ENCODE measurements around the gene CACNA1B. TPM values are rescaled to one million over a fixed set of nuclear protein-coding genes. Genes with fewer than 3 reads are reported as not detected.

Gene CACNA1B
- total RNA-seq, 1 experiment from 2014 or later = 1.7 TPM

DNA sequence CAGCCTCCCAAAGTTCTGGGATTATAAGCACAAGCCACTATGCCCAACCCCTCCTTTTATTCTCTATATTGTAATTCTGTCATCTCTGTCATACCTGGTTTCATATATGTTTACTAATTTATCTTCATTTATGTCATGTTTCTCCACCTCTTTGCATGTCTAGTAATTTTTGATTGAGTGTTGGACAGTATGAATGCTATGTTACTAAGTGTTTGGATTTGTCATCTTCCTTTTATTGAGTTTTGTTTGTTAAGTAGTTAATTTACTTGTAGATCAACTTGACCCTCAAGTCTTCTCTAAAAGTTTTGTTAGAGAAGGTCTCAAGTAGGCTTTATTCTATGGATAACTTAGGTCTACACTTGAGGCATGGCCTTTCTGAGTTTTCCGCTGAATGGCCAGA, 17.2 kb upstream of the CACNA1B start:
- Histone ChIP-seq H3K9ac (ENCODE audit: low read length) (no peak overlapping the region), H4K20me1 (ENCODE audit: insufficient read depth) (no peaks in the 10 kb centered on the region), H3K4me3 (replicated peaks in 1 of 2; ENCODE audit: low read depth in 1 of 2, low read length in 2 of 2) (no peak overlapping the region), H3K79me2 (ENCODE audit: insufficient read depth, low read length) (no peaks in the 10 kb centered on the region), H3K9me2 (ENCODE audit: insufficient read depth) (no peaks in the 10 kb centered on the region), H2AFZ (ENCODE audit: low read depth, low read length, poor library complexity, severe bottlenecking) (no peak overlapping the region), H3K4me1 (ENCODE audit: control insufficient read depth in 1 of 2, insufficient read depth in 2 of 2, low read length in 2 of 2) (no peaks in the 10 kb centered on the region), H3K9me3 (ENCODE audit: control insufficient read depth in 1 of 2, insufficient read depth in 1 of 2, low read depth in 1 of 2, low read length in 2 of 2) (0 out of 4 replicates have a peak, but pooled peaks cover 0 to 3% of the 10 kb centered on the region in 2 experiments), H3K27me3 (ENCODE audit: insufficient read depth, low read length) (peaks cover 7% of the 10 kb centered on the region; the same call in 1 of the 2 replicates), H3K27ac (ENCODE audit: low read depth, low read length) (no peak overlapping the region), H3K36me3 (ENCODE audit: control insufficient read depth in 1 of 2, insufficient read depth in 2 of 2, low read length in 2 of 2) (no peaks in the 10 kb centered on the region), H3K4me2 (ENCODE audit: low read length) (no peak overlapping the region)
- RAD21 ChIA-PET (ENCODE audit: low non-redundant PET in 1 of 2, low total read pairs in 2 of 2, uncharacterized antibody in 2 of 2, unreplicated experiment in 2 of 2) = no interaction called here
- TF ChIP-seq EZH2 (IDR thresholded peaks at IDR 0.05) = no peak
- TF ChIP-seq, protein P1, sequence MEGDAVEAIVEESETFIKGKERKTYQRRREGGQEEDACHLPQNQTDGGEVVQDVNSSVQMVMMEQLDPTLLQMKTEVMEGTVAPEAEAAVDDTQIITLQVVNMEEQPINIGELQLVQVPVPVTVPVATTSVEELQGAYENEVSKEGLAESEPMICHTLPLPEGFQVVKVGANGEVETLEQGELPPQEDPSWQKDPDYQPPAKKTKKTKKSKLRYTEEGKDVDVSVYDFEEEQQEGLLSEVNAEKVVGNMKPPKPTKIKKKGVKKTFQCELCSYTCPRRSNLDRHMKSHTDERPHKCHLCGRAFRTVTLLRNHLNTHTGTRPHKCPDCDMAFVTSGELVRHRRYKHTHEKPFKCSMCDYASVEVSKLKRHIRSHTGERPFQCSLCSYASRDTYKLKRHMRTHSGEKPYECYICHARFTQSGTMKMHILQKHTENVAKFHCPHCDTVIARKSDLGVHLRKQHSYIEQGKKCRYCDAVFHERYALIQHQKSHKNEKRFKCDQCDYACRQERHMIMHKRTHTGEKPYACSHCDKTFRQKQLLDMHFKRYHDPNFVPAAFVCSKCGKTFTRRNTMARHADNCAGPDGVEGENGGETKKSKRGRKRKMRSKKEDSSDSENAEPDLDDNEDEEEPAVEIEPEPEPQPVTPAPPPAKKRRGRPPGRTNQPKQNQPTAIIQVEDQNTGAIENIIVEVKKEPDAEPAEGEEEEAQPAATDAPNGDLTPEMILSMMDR (IDR thresholded peaks at IDR 0.05 in 2 of 3, conservative IDR thresholded peaks at IDR 0.05 in 1 of 3; ENCODE audit: borderline replicate concordance in 1 of 3, insufficient read depth in 1 of 3, low read depth in 2 of 3, low read length in 2 of 3) = no peak
- TF ChIP-seq YY1 (IDR thresholded peaks at IDR 0.05; ENCODE audit: extremely low read depth, insufficient replicate concordance, low read depth, low read length) = no peak
- no peak for TF ChIP-seq POLR2A (IDR thresholded peaks at IDR 0.05; ENCODE audit: borderline replicate concordance, extremely low read depth, insufficient read depth, insufficient read length)
- TF ChIP-seq SIN3A (IDR thresholded peaks at IDR 0.05; ENCODE audit: low read depth) = no peak
- TF ChIP-seq CEBPB (IDR thresholded peaks at IDR 0.05; ENCODE audit: low read depth) = no peak
- no peak for TF ChIP-seq SRF (IDR thresholded peaks at IDR 0.05; ENCODE audit: low read depth)
- CTCF ChIA-PET = no interaction called here
- no TSS peak for BruUV-seq (replicated peaks)
- ATAC-seq (no peak), DNase-seq (ENCODE audit: low read depth, low spot score) (no peak)
- intact Hi-C loops (cut with micrococcal nuclease) = no loop called here
- POLR2A ChIA-PET = no interaction called here

DNA sequence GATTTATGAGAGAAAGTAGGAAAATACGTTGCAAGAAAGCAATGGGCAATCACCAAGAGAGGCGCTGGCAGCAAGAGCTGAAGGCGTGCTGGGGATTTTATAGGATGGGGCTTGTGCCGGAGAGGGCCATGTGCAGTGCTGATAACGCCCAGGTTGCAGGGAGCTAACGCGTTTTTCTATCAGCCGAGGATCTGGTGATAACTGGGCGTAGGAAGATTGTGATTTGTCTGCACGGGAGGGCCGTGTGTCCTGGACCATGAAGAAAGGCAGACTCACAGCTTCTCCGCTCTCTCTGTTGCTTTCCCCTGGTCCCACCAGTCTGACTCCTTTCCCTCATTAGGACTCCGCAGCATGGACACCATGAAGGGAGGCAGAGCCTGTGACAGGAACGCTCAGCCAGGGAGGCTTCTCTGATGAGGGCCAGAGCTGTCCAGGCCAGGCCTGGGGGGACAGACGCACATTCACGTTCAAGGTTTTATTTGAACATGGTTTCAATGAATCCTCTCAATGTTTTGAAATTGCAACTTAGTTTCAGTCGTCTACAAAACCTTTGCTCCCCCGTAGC, 11.9 kb upstream of the CACNA1B start:
- H3K27me3 ChIP-seq (ENCODE audit: insufficient read depth, low read length) = peaks cover 9% of the 10 kb centered on the region; the same call in 1 of the 2 replicates
- H2AFZ ChIP-seq (ENCODE audit: low read depth, low read length, poor library complexity, severe bottlenecking) = no peak overlapping the region
- no peak for ATAC-seq
- intact Hi-C loops (cut with micrococcal nuclease) = no loop called here
- H3K9ac ChIP-seq (ENCODE audit: low read length) = no peak overlapping the region
- H4K20me1 ChIP-seq (ENCODE audit: insufficient read depth) = no peaks in the 10 kb centered on the region
- H3K4me2 ChIP-seq (ENCODE audit: low read length) = no peak overlapping the region
- no TSS peak for BruUV-seq (replicated peaks)
- H3K27ac ChIP-seq (ENCODE audit: low read depth, low read length) = no peak overlapping the region
- 0 out of 4 replicates have a peak, but pooled peaks cover 0 to under 1% of the 10 kb centered on the region in 2 experiments for H3K9me3 ChIP-seq (ENCODE audit: control insufficient read depth in 1 of 2, insufficient read depth in 1 of 2, low read depth in 1 of 2, low read length in 2 of 2)
- no peaks in the 10 kb centered on the region for H3K79me2 ChIP-seq (ENCODE audit: insufficient read depth, low read length)
- no peaks in the 10 kb centered on the region for H3K4me1 ChIP-seq (ENCODE audit: control insufficient read depth in 1 of 2, insufficient read depth in 2 of 2, low read length in 2 of 2)
- POLR2A ChIA-PET = no interaction called here
- no peaks in the 10 kb centered on the region for H3K9me2 ChIP-seq (ENCODE audit: insufficient read depth)
- DNase-seq (ENCODE audit: low read depth, low spot score) = no peak
- H3K4me3 ChIP-seq (replicated peaks in 1 of 2; ENCODE audit: low read depth in 1 of 2, low read length in 2 of 2) = no peak overlapping the region
- H3K36me3 ChIP-seq (ENCODE audit: control insufficient read depth in 1 of 2, insufficient read depth in 2 of 2, low read length in 2 of 2) = no peaks in the 10 kb centered on the region
- CTCF ChIA-PET = no interaction called here
- RAD21 ChIA-PET (ENCODE audit: low non-redundant PET in 1 of 2, low total read pairs in 2 of 2, uncharacterized antibody in 2 of 2, unreplicated experiment in 2 of 2) = no interaction called here
- TF ChIP-seq, protein P2, sequence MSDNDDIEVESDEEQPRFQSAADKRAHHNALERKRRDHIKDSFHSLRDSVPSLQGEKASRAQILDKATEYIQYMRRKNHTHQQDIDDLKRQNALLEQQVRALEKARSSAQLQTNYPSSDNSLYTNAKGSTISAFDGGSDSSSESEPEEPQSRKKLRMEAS (IDR thresholded peaks at IDR 0.05) = no peak
- TF ChIP-seq, protein P3, sequence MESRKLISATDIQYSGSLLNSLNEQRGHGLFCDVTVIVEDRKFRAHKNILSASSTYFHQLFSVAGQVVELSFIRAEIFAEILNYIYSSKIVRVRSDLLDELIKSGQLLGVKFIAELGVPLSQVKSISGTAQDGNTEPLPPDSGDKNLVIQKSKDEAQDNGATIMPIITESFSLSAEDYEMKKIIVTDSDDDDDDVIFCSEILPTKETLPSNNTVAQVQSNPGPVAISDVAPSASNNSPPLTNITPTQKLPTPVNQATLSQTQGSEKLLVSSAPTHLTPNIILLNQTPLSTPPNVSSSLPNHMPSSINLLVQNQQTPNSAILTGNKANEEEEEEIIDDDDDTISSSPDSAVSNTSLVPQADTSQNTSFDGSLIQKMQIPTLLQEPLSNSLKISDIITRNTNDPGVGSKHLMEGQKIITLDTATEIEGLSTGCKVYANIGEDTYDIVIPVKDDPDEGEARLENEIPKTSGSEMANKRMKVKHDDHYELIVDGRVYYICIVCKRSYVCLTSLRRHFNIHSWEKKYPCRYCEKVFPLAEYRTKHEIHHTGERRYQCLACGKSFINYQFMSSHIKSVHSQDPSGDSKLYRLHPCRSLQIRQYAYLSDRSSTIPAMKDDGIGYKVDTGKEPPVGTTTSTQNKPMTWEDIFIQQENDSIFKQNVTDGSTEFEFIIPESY (IDR thresholded peaks at IDR 0.05; ENCODE audit: extremely low read depth, insufficient replicate concordance, low read length) = no peak
- no peak for TF ChIP-seq RAD21 (IDR thresholded peaks at IDR 0.05; ENCODE audit: low read depth)
- TF ChIP-seq JUND (IDR thresholded peaks at IDR 0.05) = no peak
- no peak for TF ChIP-seq CBX3 (IDR thresholded peaks at IDR 0.05; ENCODE audit: low read depth)
- TF ChIP-seq EZH2 (IDR thresholded peaks at IDR 0.05) = no peak
- TF ChIP-seq, protein P4, sequence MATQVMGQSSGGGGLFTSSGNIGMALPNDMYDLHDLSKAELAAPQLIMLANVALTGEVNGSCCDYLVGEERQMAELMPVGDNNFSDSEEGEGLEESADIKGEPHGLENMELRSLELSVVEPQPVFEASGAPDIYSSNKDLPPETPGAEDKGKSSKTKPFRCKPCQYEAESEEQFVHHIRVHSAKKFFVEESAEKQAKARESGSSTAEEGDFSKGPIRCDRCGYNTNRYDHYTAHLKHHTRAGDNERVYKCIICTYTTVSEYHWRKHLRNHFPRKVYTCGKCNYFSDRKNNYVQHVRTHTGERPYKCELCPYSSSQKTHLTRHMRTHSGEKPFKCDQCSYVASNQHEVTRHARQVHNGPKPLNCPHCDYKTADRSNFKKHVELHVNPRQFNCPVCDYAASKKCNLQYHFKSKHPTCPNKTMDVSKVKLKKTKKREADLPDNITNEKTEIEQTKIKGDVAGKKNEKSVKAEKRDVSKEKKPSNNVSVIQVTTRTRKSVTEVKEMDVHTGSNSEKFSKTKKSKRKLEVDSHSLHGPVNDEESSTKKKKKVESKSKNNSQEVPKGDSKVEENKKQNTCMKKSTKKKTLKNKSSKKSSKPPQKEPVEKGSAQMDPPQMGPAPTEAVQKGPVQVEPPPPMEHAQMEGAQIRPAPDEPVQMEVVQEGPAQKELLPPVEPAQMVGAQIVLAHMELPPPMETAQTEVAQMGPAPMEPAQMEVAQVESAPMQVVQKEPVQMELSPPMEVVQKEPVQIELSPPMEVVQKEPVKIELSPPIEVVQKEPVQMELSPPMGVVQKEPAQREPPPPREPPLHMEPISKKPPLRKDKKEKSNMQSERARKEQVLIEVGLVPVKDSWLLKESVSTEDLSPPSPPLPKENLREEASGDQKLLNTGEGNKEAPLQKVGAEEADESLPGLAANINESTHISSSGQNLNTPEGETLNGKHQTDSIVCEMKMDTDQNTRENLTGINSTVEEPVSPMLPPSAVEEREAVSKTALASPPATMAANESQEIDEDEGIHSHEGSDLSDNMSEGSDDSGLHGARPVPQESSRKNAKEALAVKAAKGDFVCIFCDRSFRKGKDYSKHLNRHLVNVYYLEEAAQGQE (IDR thresholded peaks at IDR 0.05; ENCODE audit: low read depth) = no peak
